CD4-positive, alpha-beta T cell treated with Interleukin-6 at 100 ng/mL for 8 hours (primary cell): Measurements from ENCODE around the gene HDGFL3.
"Not testable (repeated sequence)": the region's sequence is repeated elsewhere in the genome, so short reads cannot be mapped to it uniquely, and the experiment has no call there.

Experiments
- DNase-seq: peaks from one replicate; pipeline ENCODE4 v3.0.0-alpha.2; 2020; ENCODE audit warnings: mixed read lengths, low spot score

HDGFL3 gene

GRCh38 chr15:83100097-83100646, 107.5 kb downstream of the HDGFL3 start:
- DNase-seq, result no peak

- no peak for DNase-seq
Measured at GRCh38 chr15:83099290-83099689, 108.3 kb downstream of the HDGFL3 start.

DNA sequence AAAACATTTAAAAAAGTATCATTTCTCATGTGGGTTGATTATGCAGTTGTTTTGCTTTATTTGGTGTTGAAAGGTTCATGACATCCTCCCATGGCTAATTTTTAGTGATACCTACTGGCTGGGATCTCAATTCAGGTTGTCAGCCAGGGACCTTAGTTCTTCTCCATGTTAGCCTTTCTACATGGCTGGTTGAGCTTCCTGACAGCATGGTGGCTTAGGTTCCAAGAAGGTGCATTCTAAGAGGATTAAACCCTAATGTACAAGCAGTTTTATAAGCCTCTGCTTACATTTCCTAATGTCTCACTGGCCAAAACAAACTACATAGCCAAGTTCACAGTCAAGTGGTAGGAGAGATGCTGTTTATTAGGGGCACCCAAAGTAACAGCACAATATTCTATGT, 109.5 kb downstream of the HDGFL3 start:
- no peak for DNase-seq

GRCh38 chr15:83094583-83094982, 113.0 kb downstream of the HDGFL3 start:
- no peak for DNase-seq

DNA sequence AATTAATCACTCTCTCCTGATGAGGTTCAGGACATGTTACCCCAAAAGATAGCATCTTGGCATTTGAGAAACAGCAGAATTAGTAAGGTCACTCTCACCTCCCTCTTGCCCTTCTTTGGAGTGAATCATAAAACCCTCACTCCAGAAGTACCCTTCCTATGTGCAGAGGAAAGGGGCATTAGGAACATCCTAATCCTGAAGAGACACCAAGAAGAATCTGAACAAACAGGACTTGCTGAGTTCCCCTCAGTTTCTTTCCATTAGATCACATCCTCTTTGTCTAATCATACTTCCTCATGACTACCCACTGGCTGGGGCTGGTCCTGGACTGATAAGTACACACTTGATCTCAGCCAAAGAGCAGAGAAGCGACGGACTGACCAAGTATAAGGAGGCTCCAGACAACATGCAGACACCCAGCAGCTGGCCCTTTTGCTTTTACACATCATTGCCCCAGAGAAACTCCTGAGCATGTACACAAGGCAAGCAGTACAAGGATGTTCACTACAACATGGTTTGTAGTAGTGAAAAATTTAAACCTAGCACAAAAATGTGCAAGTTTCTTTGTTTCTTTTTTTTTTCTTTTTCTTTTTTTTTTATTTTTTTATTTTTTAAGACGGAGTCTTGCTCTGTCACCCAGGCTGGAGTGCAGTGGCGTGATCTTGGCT, 115.2 kb downstream of the HDGFL3 start:
- DNase-seq, result no peak

- not testable (repeated sequence) for DNase-seq
Measured at GRCh38 chr15:83091965-83092308, 115.7 kb downstream of the HDGFL3 start.

DNA sequence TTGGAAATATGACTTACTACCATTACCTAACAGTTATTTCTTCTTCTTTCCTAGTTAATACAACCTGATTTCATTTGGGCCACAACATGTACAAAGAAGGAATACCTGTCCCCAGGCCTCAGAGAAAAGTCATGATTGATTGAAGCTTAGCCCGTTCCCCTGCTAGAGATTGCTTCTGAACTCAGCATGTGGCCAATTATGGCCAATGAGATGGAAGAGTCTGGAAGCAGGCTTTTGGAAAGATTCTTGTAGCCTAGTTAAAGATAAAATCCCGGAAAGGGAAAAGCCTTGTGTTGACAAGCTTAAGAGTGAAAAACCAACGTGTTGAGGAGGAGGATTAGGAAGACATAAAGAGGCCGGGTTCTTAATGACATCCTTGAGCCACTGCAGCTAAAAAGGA, 117.2 kb downstream of the HDGFL3 start:
- DNase-seq, result no peak

DNA sequence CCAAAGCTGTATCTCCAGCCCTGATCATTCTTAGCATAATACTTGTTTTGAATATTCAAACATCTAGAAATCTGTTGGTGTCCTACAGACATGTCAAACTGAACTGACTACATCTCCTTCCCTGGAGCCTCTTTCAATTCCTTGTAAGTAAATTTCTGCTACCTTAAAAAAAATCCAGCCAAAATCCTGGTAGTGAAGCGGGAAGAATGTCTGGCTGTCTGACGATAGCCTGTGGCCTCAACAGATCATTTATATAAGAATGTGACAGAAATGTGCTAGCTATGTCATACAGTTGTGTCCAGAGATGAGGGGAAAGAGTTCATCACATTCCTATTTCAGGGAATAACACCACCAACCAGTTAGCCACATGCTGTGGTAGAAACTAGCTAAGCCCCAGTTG, 118.7 kb downstream of the HDGFL3 start:
- no peak for DNase-seq

- DNase-seq, result no peak
Measured at GRCh38 chr15:83087576-83087975, 120.0 kb downstream of the HDGFL3 start.

GRCh38 chr15:83085864-83086552, 121.6 kb downstream of the HDGFL3 start:
- not testable (repeated sequence) for DNase-seq

GRCh38 chr15:83085461-83085860, 122.2 kb downstream of the HDGFL3 start:
- DNase-seq, result not testable (repeated sequence)

- DNase-seq, result no peak
Measured at GRCh38 chr15:83082730-83083386, 124.8 kb downstream of the HDGFL3 start.

GRCh38 chr15:83081256-83082014, 126.2 kb downstream of the HDGFL3 start:
- DNase-seq, result no peak

GRCh38 chr15:83078712-83079111, 128.9 kb downstream of the HDGFL3 start:
- DNase-seq, result no peak
